ENCODE data around the gene BFSP2. TPM values are rescaled to one million over a fixed set of nuclear protein-coding genes. Genes with fewer than 3 reads are reported as not detected.
"Not testable (repeated sequence)": the region's sequence is repeated elsewhere in the genome, so short reads cannot be mapped to it uniquely, and the experiment has no call there.

The BFSP2 gene
- total RNA-seq, 1 donor from 2014 or later = not detected

DNA sequence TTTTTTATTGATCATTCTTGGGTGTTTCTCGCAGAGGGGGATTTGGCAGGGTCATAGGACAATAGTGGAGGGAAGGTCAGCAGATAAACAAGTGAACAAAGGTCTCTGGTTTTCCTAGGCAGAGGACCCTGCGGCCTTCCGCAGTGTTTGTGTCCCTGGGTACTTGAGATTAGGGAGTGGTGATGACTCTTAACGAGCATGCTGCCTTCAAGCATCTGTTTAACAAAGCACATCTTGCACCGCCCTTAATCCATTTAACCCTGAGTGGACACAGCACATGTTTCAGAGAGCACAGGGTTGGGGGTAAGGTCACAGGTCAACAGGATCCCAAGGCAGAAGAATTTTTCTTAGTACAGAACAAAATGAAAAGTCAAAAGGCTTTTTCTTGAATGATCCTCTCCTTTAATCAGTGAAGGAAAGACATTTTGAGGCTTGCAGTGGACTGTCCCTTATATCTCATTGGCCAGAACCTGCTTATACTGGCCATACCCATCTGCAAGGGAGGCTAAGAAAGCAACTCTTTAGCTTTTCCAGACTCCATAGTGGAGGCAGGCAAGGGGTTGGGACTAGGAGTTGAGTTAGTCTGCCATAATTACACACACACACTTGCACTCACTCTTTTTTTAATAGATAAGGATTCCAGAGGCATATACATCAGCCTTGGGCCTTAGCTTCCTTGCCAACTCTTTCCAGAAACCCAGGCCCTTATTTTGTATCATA, 73.8 kb downstream of the BFSP2 start:
- DNase-seq (ENCODE audit: low spot score); intact Hi-C loops (cut with DNase I): not testable (repeated sequence)

DNA sequence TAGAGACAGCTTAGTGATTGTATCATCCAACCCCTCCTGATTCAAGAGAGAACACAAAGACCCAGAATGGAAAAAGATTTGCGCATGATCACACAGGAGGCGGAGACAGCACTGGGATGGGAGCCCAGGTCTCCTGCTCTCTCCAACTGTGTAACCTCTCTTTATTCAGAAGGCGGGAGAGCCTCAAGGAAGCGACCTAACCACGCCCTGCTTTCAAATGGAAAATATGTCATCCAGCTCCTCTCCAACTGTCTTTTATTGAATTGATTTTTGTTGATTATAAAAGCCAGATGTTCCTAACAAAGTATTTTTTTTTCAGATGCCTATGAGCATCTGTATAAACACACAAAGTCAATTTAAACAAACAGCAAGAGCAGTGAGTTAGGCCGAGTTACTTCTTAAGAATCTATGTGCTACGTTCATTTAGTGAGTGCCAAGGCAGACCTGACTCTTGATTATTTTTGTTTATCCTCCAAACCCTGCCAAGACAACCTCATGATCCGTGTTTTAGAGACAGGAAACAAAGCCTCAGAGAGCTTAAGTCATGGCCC, 74.5 kb downstream of the BFSP2 start:
- intact Hi-C loops (cut with DNase I) = no loop called here
- DNase-seq (ENCODE audit: low spot score) = no peak

DNA sequence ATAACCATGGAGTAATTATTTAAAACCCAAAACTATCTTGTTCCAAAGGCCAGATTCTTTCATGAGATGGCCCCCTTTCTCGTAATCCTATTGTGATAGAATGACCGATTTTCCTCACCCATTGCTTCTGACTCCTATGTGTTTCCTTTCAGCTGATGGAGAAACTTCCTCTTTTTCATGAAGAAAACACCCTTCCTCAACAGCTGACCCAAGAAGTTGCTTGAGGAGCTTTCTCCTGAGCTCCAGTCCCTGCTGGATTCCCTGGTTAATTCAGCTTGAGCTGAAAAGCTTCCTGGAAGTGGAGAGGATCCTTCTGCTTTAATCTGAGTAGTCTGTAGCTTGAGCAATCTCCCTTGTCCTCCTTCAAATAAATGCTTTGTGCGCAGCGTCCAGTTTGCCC, 75.0 kb downstream of the BFSP2 start:
- intact Hi-C loops (cut with DNase I) = no loop called here
- no peak for DNase-seq (ENCODE audit: low spot score)

DNA sequence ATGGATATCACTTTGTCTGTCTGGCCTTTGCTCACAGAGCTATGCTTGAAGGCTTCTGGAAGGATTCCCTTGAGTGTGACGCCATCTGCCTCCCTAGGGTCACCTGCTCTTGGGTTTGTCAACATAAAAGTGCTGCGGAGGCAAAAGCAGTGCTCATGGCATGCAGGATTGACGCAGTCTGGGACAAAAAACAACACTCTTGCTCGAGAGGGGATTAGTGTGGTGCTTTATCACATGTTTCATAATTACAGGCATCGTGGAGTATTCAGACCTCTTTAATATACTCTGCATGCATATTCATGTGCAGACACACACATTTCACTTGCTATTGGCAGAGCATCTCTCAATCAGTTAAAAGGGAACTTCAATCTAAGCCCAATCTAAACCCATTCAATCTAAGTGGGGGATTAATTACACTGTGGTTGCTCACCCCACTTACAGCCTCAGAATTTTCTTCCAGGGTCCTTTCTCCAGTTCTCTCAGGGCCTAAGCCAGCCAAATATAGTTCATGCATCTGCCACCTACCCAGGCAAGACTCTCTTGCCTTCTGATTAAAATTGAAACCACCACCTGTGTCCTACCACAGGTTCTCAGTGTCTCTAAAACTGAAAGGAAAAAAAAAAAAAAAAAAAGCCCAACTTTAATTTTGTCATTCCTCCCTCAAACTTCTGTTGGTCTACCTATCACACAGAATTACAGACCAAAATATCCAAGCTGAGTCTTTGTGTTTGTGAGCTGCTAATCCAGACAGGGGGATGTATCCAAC, 75.6 kb downstream of the BFSP2 start:
- DNase-seq (ENCODE audit: low spot score) = no peak
- intact Hi-C loops (cut with DNase I) = no loop called here

DNA sequence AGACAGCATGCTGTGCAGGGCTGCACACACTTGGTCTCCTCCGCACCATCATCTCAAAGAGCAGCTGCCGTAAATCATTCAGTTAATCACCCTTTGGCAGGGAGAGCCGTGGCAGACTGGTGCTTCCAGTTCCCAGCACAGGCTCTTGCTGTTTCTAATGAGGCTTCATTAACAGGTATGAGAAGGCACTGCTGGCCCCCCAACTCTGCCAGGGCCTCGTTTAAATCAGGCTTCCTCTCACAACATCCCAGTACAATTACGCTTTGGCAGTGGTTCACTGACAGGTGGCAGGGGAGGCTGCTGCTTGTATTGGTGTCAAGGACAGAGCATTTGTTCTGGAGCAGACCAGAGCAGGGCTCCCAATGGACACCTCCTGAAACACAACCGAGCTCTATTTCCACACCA, 77.1 kb downstream of the BFSP2 start:
- intact Hi-C loops (cut with DNase I) = no loop called here
- no peak for DNase-seq (ENCODE audit: low spot score)

DNA sequence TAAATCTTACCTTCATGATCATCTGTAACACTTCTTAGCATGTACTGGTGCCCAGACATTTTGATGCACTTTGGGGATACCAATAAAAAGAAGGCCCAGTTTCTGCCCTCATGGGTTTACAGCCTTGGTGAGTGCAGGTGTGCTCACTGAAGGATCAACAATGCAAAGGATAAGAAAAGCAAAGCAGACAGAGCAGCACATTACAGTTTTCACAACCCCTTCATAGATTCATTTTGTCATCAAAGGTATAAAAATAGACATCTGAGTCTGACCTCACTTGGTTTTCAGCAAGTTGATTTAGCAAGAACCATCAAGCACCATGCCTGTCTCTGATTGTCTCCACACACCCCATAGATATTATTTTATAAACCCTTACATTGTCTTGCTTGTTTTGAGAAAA, 77.6 kb downstream of the BFSP2 start:
- no peak for DNase-seq (ENCODE audit: low spot score)
- intact Hi-C loops (cut with DNase I) = no loop called here

DNA sequence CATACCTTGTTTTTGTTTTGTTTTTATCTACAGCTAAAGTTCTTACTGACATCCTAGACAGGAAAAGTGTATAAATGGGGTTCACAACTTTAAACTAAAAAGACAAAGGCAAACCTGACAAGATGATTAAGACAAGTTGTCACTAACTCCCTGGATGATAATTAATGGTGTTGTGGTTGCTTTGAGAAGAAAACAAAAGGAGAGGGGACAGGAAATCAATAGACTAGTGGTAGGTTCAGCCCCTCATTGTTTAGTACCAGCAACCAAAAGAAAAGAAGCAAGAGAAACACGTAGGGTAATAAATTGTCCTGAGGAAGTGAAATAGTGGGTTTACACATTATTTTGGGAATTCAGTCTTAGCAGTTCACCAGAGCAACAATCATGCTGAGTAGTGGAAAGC, 78.8 kb downstream of the BFSP2 start:
- no peak for DNase-seq (ENCODE audit: low spot score)
- intact Hi-C loops (cut with DNase I) = no loop called here

DNA sequence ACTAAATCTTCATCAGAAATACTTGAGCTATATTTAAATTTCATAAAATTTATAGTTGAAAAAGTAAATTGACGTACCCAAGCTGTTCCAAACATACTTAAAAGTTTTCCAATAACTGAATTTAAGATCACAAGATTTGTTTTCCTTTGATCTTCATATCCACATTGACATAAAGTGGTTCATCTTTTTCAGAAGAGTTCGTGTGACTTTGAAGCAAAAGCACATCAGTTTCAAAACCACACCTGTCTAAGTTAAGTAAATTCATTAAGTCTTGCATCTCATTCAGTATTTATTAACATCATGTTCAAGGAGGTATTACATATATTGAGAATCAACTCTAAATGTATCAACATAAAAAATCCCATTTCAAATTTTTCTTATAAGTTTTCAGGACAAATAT, 79.5 kb downstream of the BFSP2 start:
- intact Hi-C loops (cut with DNase I) = no loop called here
- no peak for DNase-seq (ENCODE audit: low spot score)

DNA sequence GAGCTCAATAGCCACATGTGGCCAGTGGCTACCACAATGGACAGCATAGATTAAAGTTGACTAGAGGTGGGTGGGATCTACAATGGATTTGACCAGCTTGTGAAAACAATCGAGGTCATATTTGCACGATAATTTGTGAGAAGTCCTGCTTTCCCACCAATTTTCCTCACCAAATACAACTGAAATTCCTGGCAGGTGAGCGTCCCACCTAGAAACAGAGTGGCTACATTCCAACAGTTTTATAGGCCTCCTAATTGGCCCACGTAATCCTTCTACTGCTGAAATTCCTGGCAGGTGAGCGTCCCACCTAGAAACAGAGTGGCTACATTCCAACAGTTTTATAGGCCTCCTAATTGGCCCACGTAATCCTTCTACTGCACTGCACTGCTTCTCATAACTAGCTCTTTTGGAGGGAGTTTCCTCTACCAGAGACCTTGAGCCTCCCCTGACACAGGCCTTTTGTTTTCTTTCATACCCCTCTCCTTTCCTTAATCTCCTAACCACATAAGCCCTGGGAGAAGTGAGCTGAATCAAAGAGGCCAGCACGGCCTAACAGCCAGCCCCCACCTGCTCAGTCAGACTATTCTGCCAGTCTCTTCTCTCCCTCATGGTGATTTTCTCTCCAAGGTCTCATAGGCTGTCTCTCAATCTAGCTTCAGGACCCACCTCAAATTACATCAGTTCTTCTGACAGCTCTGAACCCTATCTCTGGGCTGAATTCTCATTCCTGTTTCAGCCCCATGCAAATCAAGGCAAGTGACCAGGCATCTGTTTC, 80.2 kb downstream of the BFSP2 start:
- intact Hi-C loops (cut with DNase I) = no loop called here

DNA sequence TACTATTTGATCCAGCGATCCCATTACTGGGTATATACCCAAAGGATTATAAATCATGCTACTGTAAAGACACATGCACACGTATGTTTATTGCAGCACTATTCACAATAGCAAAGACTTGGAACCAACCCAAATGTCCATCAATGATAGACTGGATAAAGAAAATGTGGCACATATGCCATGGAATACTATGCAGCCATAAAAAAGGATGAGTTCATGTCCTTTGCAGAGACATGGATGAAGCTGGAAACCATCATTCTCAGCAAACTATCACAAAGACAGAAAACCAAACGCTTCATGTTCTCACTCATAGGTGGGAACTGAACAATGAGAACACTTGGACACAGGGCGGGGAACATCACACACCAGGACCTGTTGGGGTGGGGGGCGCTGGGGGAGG, 82.6 kb downstream of the BFSP2 start:
- DNase-seq (ENCODE audit: low spot score); intact Hi-C loops (cut with DNase I): not testable (repeated sequence)

More for the DNA sequence above, 80.2 kb downstream of the BFSP2 start:
- DNase-seq (ENCODE audit: low spot score) = no peak

DNA sequence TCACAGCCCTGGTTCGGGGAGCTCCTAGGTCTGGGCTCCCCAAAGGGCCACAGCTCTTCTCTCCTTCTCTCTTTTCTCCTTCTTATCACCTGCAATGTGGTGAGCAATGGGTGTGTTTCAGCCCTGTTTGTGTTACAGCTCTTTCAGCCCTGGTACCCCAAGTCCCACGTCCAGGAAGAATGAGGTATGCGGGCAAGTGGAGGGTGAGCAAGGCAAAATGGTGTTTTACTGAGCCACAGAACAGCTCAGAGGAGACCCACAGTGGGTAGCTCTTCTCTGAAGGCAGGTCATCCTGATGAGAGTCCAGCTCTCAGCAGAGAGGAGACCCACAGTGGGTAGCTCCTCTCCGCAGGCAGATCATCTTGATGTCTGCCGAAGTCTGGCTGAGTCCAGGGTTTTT, 86.8 kb downstream of the BFSP2 start:
- intact Hi-C loops (cut with DNase I) = loop anchor here (5.0 kb wide), 1 partner anchor 91 kb away; no protein-coding TSS in a partner anchor
- DNase-seq (ENCODE audit: low spot score) = no peak

DNA sequence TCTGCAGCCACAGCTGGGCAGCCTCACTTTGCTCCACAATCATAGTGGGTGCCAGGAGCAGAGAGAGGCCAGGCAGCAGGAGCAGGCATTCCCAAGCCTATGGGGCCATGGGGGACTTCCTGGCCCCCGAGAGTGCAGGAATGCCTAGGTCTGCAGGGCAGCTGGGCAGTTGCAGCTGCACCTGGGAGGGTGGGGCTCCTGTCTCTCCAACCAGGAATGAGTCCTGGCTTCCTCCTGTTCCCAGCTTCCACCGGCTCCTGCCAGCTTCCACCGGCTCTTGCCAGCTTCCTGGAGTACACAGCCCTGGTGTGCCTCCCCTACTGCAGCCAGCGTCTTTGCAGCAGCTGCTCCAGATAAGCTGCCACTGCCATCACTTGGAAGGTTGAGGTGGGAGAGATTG, 87.3 kb downstream of the BFSP2 start:
- intact Hi-C loops (cut with DNase I) = loop anchor here (5.0 kb wide), 1 partner anchor 90 kb away; no protein-coding TSS in a partner anchor
- no peak for DNase-seq (ENCODE audit: low spot score)

DNA sequence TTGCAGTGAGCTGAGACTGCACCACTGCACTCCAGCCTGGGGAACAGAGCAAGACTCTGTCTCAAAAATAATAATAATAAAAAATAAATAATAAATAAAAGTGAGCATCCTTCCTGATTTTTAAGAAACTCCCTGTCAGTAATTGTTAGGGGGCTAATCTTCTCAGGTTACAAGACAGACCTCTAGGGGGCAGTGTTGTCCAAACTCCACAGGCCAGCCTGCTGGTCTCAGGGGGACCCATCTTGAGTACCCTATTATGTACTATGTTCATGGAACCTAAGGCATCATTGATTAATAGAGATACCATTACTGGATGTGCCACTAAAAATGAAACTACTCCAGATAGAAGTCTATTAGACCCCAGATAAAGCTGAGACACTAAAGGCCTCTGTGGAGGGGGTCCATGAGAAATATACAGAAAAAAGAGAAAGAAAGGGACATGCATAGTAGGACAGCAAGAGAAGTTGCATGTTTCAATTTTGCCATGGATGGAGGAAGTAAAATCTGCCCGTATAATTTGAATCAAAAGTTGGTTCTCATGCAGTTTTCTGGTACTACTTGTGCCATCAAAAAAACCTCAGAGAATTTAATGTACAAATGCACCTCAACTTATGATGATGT, 88.2 kb downstream of the BFSP2 start:
- intact Hi-C loops (cut with DNase I) = loop anchor here (5.0 kb wide), 1 partner anchor 89 kb away; no protein-coding TSS in a partner anchor

DNA sequence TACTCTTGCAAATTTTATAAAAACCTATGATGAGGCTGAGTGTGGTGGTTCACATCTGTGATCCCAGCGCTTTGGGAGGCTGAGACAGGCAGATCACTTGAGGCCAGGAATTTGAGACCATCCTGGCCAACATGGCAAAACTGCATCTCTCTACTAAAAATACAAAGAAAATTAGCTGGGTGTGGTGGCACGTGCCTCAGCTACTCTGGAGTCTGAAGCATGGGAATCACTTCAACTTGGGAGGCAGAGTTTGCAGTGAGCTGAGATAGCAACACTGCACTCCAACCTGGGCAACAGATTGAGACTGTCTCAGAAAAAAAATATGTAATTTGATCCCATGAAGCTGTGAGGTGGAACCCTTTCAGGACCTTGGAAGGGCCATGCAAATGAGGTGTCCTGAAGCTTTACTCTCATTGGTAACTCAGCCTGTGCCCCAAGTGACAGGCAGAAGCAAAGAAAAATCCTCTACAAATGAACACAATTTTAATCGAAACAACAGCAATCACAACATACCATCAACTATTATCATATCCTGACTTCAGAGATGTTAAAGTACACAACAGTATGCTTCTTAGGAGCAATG, 89.0 kb downstream of the BFSP2 start:
- DNase-seq (ENCODE audit: low spot score) = no peak
- intact Hi-C loops (cut with DNase I) = loop anchor here (5.0 kb wide), 1 partner anchor 88 kb away; no protein-coding TSS in a partner anchor

More for the DNA sequence above, 88.2 kb downstream of the BFSP2 start:
- DNase-seq (ENCODE audit: low spot score) = no peak

DNA sequence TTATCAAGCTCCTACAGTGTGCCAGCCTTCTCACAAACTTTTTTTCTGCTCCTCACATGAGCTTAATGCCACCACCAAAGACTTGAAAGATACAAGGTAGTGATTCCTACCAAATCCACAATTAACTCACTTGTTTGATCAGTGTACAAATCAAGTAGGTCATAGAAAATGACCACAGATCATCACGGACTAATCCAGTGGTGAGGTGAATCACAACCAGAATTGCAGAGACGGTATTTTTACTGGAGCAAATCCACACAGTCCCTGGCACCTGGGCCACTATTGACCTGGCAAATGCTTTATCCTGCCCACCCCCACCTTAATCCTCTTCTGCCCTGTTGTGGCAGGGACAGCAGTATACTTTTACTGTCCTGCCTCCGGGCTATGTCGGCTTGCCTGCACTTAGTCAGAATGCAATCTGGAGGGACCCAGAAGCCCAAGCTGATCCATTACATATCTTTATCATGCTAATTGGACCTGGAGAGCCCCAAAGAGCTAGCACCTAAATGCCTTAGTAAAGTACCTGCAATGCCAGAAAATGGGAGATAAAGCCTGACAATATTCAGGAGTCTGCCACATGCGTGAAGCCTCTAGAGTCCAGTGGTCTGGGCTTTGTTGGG, 89.7 kb downstream of the BFSP2 start:
- no peak for DNase-seq (ENCODE audit: low spot score)

DNA sequence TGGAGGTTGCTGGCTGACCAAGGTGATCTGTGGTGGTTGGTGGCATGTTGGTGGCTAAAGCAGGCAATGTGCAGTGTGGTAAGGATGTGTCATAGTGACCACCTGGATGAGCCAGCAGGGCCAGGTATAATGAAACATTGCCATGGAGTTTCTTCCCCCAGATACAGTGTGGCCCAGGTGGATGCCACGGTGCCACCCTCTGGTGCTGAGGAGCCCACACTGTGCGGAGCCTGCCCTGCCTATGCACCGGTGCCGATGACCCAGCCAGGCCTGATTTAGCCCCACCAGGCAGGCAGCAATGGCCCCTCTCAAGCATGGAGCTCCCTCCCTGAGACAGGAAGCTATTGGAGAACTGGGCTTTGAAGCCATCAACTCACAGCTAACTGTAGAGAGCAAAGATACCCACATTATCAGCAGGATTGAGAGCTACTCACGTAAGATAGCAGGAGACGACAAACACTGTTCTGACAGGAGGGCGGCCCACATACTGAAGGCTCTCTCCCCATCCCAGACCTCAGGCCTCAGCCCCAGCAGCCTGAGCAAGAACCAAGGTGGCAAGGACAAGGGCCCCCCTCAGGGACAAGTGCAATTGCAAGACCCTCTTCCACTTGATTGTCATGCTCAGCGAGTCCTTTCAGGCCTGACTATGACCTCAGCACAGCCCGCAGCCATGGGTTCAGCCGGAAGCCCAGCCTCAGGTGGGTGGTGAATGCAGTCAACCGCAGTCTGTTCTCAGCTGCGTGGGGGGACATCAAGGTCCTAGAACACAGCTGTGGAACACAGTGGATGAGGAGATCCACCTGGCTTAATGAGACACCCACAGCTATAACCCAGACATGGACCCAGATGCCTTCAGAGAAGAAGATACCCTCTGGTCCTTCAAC, 90.9 kb downstream of the BFSP2 start:
- intact Hi-C loops (cut with DNase I) = no loop called here
- DNase-seq (ENCODE audit: low spot score) = no peak

More for the DNA sequence above, 89.7 kb downstream of the BFSP2 start:
- intact Hi-C loops (cut with DNase I) = loop anchor here (5.0 kb wide), 1 partner anchor 88 kb away; no protein-coding TSS in a partner anchor

DNA sequence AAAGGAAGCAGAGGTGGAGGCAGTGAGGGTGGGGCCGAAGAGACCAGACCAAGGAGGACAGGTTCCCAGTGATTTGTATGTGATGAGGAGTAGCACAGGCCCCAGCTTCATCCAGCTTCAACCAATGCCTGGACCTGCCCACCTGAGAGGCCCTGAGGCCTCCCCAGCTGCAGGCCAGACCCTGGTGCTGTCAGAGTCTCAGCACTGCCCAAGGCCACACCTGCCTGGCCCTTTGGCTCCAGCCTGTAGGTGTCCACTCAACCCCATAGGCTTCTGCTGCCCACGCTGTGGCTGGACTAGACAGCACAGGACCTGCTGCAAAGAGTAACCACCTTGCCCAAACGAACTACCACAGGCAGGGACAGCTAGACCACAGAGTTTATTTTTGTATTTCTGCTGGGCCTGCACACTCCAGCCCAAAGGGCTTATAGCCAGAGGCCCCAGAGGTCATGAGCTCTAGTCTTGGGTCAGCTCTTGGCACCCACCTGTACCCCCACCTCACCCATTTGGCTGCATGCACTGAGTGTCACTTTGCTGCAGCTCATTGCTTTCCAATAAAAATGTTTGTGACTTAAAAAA, 91.7 kb downstream of the BFSP2 start:
- DNase-seq (ENCODE audit: low spot score) = no peak
- intact Hi-C loops (cut with DNase I) = no loop called here

Measured in cardiac septum (tissue), 1 donor.